22Rv1 (cell line): ENCODE measurements around the gene ARHGAP6.

Experiments used
- H3K27ac ChIP-seq: fragments of 450-650 bp; 2 replicates; pipeline ENCODE4 v1.5.1; 2017
- CTCF ChIP-seq: fragments of 450-650 bp; IDR thresholded peaks from 2 replicates; pipeline ENCODE4 v1.5.1; 2017; ENCODE audit warnings: mild to moderate bottlenecking
- ZFX ChIP-seq: fragments of 450-650 bp; IDR thresholded peaks from 2 replicates; pipeline ENCODE4 v1.6.1; 2017; ENCODE audit warnings: antibody characterized with exemption, borderline replicate concordance

ARHGAP6 gene

DNA sequence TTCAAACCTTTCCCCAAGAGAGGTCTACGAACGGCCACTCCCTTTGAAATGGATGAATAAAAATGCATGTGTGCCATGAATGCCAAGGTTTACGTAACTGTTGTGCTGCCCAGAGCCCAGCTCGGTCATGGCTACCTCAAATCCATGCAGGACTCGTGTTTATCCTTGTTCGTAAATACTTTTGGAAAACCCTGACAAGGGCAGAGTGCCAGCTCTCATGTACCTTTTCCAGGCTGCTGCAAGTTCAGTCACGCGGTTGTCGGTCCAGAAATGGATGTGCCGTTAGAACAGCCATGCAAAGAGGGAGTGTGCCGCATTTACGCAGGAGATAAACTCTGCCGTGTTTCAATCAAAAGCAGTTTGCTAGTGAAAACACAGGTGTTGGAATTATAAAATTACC lies 249.1 kb downstream of the ARHGAP6 start:
- TF ChIP-seq CTCF, result no peak
- no peak for TF ChIP-seq ZFX
- no peak overlapping the region for H3K27ac ChIP-seq

GRCh38 chrX:11414091-11414490 lies 251.6 kb downstream of the ARHGAP6 start:
- TF ChIP-seq ZFX, result no peak
- no peak for TF ChIP-seq CTCF
- H3K27ac ChIP-seq, result no peak overlapping the region

DNA sequence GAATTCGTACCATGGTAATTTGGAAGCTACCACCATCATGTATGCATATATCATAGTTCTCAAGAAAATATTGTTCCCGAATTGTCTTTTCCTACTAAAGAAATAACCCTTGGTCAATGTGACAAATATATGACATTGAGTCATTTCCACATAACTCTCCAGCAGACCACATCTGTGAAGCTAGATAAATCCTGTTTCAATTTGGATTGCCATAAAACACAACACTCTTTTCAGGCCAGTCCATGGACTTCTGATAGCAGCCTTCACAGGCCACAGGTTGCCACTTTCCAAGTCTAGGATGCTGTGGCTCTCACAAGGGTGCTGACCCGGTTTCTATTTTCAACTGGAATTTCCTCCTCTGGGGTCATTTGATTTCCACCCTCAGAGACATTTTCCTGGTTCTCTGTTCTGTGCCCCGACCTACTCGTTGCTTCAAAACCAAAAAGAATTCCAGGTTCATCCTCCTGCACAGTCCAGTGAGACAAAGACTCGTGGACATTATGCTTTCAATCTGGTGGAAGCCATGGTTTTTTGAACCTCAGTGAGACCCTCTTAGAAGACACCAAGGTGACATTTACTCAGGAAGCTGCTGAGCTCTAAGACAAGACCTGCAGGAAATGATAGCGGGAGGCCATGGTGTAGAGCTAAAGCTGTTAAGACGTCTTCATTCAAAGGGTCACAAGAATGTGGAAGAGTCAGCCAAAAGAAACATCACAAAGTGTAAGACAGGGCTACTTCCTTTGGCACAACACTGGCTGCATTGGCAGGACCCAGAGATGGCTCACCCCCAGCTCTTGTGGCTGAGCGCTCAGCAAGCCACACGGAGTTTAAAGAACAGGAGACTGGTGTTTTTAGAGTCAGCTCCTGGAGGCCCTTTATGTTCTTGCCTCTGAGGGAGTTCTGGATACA lies 252.8 kb downstream of the ARHGAP6 start:
- TF ChIP-seq CTCF (no peak), ZFX (no peak)
- no peak overlapping the region for H3K27ac ChIP-seq

DNA sequence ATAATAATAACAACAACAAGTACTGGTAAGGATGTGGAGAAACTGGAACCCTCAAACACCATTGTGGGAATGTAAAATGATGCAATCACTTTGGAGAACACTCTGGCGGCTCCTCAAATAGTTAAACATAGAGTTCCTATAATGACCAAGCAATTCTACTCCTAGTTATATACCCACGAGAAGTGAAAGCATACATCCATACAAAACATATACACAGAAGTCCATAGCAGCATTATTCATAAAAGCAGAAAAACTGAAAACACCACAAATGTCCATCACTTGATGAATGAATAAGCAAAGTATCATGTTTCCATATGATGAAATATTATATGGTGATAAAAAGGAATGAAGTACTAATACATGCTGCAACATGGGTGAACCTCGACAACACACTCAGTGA lies 255.8 kb downstream of the ARHGAP6 start:
- no peak overlapping the region for H3K27ac ChIP-seq
- TF ChIP-seq ZFX (no peak), CTCF (no peak)

GRCh38 chrX:11408783-11409182 lies 256.9 kb downstream of the ARHGAP6 start:
- TF ChIP-seq ZFX, result no peak
- TF ChIP-seq CTCF, result no peak
- no peak overlapping the region for H3K27ac ChIP-seq

GRCh38 chrX:11408109-11408405 lies 257.7 kb downstream of the ARHGAP6 start:
- H3K27ac ChIP-seq, result no peak overlapping the region
- TF ChIP-seq ZFX, result no peak
- no peak for TF ChIP-seq CTCF

- H3K27ac ChIP-seq, result no peak overlapping the region
- TF ChIP-seq CTCF, result no peak
- no peak for TF ChIP-seq ZFX
Observed at GRCh38 chrX:11407331-11408108, 258.2 kb downstream of the ARHGAP6 start.
